Measurements from ENCODE around the gene TMEM212.

The TMEM212 gene

DNA sequence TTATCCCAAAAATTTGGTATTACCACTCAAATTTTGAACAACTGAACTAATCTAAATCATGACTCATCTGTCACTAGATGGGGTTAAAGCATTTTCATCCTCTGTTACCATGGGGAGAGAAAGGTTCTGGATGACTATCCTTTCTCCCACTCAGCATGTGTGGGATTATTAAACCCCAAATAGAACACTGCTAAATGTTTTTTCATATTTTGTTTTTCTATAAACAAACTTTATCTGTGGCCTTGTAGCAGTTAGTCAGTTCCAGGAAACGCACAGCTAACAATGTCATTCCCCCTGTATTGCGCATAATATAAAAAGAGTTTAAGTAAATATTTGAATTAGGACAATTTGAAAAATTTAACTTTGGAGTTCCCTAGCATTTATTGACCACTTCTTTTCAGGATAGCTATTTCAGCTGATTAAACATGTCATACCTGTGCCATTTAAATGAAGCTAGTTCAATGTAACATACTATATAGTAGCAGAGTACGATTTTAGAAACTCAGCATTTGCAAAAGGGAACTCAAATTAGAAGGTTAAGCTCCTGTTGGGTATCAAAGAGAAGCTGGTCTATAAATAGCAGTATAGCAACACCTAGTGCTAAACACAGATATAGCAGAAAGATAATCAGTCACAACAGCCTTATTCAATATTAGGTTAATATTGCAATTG lies 9.2 kb upstream of the TMEM212 start:
- DNase-seq (ENCODE audit: low read depth in 2 of 3, low spot score in 2 of 3) = no peak

DNA sequence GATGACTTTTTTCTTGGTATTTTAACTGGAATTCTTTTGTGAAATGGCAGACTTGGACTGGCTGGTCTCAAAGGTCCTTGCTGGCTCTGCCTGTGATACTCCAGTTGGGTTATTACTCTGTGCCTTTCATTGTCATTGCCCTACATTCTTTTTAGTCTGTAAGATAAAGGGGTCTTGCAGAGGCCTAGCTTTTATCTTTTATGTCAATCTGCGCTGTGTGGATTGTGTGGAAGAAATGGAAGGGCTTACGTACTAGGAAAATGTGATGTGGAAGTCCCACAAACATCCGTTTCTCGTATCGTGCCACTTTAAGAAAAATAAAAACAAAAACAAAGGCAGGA lies 8.7 kb upstream of the TMEM212 start:
- DNase-seq (ENCODE audit: low read depth in 2 of 3, low spot score in 2 of 3) = no peak

DNA sequence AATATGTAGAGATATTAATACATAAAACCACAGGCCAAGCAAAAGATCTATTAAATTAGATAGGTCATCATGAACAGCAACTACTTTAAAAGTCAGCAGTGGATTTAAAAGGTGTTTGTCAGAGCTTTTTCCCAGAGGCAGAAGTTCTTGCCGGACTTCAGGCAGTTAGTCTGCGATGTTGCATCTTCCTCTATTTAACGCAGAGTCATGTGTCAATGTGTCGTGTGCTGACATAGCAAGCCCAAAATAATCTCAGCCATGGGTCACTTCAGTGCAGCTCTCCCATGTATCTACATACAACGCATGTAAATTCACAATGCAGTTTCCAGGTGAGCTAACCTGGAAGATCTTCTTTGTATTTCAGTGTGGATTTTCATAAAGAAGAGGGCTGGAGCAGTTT lies 8.0 kb upstream of the TMEM212 start:
- no peak for DNase-seq (ENCODE audit: low read depth in 2 of 3, low spot score in 2 of 3)

DNA sequence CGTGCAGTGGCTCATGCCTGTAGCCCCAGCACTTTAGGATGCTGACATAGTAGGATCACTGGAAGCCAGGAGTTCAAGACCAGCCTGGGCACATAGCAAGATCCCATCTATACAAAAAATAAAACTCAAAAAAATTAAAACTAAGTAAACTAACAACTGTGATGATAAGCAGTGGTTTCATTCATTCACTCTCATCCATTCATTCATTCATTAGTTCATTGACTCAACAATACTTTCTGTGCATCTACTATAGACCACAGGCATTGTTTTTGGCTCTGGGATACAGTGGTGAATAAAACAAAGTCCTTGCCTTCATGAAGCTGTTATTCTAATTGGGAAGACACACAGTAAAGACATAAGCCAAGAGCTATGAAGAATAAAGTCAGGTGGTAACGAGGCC lies 7.5 kb upstream of the TMEM212 start:
- no peak for DNase-seq (ENCODE audit: low read depth in 2 of 3, low spot score in 2 of 3)

DNA sequence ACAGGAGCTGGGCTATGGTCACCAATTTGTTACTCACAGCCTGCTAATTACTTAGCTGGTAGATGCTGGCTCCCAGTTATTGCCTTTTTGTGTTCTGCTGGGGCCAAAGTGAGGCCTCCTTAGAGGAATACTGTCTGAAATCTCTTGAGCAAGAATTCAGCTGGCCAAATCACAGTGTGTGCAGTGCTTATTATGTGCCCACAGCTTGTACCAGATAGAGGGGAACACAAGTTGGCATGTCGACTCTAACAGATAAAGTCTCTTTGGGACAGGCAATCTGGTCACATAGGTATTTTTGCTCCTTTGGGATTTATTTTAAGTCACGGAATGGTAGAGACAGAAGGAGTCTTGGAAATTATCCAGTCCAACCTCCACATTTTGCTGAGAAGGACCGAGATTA lies 6.3 kb upstream of the TMEM212 start:
- DNase-seq (ENCODE audit: low read depth in 2 of 3, low spot score in 2 of 3) = no peak

DNA sequence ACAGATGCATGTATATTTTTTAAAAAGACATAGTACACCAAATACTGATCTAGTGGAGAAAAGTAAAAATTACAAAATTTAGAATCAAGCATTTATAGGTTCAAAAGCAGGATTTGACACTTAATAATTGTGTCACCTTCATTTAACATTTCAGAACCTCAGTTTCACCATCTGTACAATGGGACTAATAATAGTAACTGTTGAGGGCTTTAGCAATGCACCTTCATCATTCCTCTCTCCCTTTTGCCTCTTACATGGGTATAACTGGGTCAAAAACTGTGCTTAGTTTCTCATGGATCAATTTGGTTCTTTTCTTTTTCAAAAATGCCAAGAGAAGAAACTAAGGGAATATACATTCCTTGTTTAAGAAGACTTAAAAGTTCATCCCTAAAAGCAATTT lies 5.5 kb upstream of the TMEM212 start:
- DNase-seq (ENCODE audit: low read depth in 2 of 3, low spot score in 2 of 3) = no peak

DNA sequence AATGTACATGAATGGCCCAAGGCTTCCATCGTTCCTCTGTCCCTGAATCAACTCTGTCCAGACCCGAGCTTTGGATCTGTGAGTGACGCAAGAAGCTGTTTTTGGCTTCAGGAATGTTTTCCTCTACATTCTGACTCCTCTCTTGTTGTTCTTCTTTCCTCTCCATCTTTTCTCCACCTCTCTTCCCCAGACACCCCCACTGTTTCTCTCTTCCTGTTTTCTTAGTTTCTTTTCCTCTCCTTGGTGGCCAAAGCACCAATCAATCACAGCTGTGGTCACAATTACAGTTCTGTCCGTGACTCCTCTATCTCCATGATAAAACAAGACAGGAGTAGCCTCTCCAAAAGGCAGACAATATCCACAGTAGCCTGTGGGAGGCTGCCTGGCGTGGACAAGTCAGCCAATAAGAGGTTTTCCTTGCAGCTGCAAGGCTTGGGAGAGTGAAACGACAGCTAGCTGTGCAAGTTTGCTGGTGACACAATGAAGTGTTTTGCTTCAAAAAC lies 4.9 kb upstream of the TMEM212 start:
- no peak for DNase-seq (ENCODE audit: low read depth in 2 of 3, low spot score in 2 of 3)

DNA sequence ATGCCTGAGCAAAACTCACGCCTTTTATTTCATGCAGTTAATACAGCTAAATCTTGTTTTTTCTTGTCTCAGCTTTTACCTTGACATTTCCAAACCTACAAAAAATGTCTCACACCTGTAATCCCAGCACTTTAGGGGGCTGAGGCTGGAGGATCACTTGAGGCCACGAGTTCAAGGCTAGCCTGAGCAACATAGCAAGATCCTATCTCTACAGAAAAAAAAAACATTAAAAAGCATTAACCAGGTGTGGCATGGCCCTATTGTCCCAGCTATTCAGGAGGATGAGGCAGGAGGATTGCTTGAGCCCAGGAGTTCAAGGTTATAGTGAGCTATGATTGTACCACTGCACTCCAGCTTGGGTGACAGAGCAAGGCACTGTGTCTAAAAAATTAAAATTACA lies 3.9 kb upstream of the TMEM212 start:
- no peak for DNase-seq (ENCODE audit: low read depth in 2 of 3, low spot score in 2 of 3)

DNA sequence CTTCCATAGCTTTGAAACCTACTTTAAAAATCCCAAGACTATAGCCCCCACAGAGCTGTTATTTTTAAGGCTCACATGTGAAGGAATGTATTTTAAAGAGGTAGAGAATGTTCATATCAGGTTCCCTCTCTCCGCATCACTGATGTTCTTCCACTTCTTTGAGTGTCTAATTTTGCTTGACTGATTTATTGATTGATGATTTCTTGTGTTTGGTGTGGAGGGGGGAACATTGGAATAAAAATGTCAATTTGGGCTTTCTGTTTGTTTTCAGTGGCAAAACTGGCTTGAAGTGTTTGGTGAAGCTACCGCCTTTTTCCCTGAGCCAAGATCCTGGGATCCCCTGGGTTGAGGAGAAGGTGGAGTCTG lies 2.7 kb upstream of the TMEM212 start:
- no peak for DNase-seq (ENCODE audit: low read depth in 2 of 3, low spot score in 2 of 3)

DNA sequence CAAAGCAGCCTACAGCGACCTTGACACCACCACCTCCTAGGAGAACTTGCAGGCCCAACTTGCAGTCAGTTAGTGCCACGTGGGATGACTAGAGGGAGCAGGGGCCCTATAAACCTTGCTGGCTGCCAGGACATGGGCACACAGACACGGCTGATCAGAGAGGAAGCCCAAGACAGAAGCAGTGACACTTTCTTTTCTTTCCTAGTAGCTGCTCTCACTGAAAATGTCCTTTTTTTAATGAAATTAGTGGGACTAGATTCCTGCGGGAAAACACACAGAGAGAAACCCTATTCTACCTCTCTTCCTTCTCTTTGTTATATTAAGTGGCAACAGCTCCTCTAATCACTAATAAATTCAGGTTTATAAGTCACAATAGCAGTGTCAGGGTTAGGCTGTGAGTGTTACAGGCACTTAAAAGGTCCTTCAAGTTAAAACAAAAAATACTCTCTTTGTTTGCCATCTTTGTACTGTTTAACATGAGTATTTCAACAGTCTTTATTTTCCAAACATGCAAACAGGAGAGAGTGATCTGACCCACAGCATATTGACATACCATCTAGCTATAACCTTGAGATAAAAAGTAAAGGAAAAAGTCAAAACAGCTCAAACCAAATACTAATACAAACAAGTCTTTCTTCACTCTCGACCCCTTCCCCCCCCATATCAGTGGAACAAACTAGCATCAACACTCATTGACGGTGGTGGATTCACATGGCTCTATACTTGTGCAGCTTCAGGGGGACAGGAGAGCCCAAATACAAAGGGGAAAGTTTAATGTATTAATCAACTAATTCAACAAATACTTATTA lies 2.1 kb upstream of the TMEM212 start:
- no peak for DNase-seq (ENCODE audit: low read depth in 2 of 3, low spot score in 2 of 3)

DNA sequence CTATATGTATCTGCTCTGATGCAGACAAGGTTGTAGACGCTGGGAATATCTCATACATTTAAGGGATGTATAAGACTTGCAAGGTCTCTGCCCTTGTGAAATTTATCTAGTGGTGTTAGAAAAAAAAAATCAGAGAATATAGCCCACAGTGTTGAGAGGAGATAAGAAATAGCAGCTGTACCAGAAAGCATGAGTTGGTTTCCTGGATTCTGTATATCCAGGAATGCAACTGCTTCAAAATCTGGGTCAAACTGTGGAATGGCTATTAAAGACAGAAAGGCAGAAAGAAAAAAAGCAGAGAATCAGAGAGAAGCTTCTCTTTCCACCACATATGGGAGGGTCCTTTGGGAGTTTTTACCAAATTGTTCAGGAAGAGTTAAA lies 1.5 kb upstream of the TMEM212 start:
- DNase-seq (ENCODE audit: low read depth in 2 of 3, low spot score in 2 of 3) = no peak

DNA sequence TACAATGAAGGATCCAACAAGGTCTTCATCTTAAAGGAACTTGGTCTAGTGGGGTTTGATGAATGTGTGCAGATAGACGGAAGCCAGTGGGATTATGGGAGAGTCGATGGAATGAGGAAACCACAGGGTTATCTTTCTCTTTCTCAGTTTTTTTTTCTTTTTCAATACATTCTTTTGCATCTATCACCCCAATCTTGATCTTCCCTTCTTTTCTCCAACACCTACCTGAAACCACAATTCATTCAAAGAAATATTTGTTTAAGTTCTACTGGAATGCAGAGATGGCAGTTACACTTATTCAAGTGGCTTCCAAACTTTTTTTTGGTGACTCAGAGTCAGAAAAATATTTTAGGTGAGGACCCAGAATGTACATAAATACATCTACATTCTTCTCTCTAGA lies 1.7 kb downstream of the TMEM212 start:
- no peak for DNase-seq (ENCODE audit: low read depth in 2 of 3, low spot score in 2 of 3)

DNA sequence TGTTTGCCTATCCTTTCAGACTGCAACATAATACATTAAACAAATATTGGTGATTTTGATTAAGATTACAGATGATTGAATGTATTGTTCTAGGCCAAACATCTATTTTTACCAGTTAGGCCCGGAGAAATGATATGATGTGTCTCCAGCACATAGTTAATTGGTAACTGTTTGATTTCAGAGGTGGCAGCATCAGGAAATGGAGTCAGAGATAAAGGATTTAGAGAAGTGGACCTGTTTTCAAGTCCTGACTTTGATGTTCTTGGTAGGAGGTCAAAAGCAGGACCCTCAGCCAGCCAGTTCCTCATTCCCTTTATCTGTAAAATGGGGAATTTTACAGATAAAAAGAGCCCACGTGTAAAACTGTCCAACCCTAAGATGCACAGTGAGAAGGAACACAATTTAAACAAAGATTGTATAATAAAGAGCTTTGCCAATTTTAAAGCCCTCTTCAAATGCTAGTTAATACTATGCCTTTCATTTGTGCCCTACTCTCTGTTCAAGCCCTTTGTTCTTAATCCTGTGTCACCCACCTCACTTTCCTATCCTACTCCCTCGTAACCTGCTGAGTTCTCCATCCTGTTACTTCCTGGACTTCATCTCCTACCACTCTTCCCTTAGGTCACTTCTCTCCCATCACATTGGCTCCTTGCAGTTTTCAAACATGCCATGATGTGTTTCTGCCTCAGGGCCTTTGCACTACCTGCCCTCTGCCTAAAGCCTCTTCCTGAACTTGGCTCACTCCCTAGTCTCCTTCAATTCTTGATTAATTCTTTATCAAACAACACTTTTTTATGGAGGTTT lies 2.5 kb downstream of the TMEM212 start:
- no peak for DNase-seq (ENCODE audit: low read depth in 2 of 3, low spot score in 2 of 3)

DNA sequence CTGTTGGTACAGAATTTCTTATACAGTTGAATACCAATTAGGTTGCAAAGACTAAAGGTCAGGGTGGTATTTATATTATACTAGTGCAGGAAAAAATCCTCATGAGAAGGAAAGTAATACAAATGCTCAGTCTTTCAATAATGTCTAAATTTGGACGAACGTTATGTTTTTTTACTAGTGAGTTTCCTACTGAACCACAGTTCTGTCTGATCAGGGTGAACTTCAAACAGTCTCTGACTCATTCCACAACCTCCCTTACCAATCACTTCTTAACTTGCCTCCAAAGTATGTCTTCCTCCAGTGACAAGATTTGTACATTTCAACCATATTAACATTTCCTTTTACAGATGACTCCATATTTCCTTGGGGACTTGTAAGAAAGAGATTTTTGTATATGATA lies 3.4 kb downstream of the TMEM212 start:
- no peak for DNase-seq (ENCODE audit: low read depth in 2 of 3, low spot score in 2 of 3)

DNA sequence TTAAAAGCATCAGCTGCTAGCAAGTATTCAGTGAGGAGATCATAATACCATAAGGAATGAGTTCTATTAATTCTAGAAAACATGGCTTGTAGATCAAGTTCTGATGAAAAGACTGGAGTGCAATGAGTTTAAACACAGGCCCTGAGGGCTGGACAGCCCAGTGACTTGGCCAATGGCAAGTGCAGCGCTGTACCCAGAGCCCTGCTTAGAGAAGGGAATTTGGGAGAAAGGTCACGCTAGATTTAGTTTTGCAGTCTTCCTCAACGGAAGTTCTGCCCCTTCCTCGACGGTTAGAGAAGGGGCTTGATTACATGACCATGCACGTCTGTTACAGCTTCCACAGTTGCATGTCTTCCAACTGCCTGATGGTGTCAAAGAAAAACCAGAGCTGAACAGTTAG lies 4.0 kb downstream of the TMEM212 start:
- no peak for DNase-seq (ENCODE audit: low read depth in 2 of 3, low spot score in 2 of 3)

DNA sequence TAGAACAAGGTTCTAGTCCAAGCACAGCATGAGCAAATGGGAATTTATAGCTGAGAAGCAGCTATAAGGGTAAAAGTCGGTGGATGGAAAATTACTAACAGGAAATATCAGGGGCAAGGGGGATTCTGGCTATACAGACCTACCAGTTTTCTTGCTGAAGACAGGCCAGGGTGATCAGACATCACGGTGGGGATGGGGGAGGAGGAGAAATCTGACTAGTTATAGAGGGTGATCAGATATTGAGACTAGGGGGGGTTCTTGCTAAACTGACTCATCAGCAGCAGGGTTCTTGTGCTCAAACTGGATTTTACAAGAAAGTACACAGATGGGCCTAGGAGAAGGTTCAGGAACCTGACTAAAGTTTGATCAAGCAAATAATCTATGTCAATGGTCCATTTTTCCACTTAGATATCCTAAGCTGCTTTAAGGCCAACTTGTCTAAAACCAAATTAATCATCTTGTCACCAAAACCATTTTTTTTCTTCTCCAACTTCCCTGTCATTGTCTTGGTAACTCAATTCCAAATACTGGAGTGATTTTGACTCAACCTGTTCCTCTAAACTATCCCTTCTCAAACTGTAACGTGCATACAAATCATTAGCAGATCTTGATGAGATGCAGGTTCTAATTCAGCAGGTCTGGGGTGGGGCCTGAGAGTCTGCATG lies 4.6 kb downstream of the TMEM212 start:
- no peak for DNase-seq (ENCODE audit: low read depth in 2 of 3, low spot score in 2 of 3)

DNA sequence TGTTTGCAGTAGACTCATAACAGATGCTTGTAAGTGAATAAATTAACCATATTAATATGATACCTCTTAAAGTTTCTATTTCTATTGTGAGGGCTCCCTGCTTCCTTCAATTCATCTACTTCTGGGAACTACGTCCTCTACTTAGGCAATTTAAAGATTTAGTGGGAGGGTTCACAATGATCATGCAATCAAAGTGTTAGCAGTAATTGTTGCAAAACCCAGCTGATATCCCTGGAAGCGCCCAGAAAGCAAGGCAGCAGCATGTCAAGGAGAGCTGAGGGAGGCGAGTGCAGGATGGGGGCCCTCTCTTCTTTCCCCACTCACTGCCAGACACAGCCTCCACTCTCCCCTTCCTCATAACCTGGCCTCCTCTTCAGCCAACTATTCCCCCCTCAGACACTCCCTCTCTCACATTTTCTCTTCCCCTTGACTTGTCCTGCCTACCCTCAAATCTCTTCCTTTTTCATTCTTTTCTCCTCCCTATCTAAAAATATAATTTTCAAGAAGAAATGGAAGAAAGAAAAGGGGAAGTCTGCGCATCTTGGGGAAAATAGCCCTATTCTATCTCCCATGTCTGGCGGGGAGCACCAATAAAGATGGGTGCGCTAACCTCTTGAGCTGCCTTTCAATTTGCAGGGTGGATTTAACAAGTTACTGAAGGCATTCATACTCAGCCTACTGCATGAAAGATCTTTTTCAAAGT lies 6.6 kb downstream of the TMEM212 start:
- no peak for DNase-seq (ENCODE audit: low read depth in 2 of 3, low spot score in 2 of 3)

DNA sequence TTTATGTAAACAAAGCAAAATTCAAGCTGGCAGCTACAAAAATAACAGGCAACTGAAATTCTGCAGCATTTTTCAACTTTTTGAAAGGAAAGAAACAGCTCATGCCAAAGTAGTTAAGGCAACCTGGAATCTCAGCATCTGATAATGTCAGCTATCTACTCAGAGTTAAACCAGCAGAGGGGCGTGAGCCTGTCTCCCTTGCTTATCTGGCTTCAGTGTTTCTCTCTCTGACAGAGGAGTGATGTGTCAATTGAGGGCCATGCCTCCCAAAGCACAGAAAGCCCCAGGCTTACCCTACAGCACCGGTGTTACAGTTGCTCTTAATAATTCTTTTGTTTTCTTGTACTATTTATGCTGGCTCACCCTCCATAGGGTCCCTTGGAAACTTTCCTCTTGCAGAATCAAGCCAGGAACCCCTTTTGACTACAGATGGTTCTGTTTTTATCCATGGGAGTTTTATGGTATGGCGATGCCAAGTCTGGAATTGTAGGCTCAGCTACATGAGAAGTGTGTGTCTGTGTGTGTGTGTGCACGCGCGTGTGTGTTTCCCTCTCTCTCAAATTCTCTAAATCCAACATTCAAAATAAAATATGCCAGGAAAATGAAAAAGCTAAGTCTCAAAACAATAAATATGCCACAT lies 7.3 kb downstream of the TMEM212 start:
- no peak for DNase-seq (ENCODE audit: low read depth in 2 of 3, low spot score in 2 of 3)

DNA sequence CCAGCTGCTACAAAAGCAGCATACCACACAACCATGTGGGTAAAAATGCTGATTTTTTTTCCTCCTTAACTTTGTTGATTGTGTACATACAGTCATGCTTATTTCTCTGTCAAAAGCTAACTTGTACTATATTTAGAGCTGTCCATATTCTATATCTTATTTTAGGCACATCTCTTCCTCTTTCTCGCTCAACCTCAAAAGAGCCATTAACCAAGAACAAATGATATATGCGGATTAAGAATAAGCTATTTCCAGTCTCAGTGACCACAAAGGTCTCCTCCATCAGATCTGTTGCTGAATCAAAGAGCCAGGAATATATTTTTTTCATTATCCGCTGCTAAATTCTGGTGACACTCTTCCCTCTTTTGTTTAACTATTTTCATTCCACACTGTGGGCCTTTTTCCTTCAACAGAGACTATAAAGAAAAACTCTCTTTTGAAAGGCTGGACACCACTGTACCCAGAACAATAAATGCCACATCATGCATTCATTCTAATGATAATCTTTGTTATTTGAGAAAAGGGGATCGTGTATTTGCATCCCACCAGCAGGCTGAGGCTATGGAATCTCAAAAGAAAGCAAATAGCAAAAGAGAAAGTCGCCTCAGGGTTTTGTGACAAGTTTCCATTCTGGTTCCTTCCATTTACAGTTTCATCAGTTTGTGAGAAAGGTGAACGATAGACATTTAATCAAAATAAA lies 8.0 kb downstream of the TMEM212 start:
- DNase-seq (ENCODE audit: low read depth in 2 of 3, low spot score in 2 of 3) = no peak

DNA sequence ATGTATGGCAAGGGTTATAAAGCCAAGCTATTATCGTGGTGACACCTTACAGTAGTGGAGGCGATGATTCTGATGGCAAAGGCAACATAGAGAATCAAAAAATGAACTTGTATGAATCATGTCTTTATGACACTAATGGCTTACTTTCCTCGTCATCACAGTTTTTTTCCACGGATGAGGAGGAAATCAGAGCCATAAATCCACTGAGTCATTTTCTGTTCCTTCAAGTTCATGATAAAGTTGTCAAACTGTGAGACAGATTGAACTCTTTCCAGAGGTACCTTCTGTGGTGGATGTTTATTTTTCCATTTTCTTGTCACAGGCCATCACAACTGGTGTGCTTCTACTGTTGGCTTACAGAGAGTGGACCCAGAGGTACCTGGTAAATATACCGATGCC lies 8.5 kb downstream of the TMEM212 start:
- DNase-seq (ENCODE audit: low read depth in 2 of 3, low spot score in 2 of 3) = no peak
